SW480 (cell line): ENCODE data around the gene SH3BGR.
A peak's percentile ranks its signal among the peaks of the same experiment; 100 is the strongest.
"Not testable (repeated sequence)": the region's sequence is repeated elsewhere in the genome, so short reads cannot be mapped to it uniquely, and the experiment has no call there.

Experiments
- DNase-seq: peaks from one replicate; pipeline ENCODE4 v3.0.0-alpha.2; 2016; ENCODE audit warnings: low spot score

SH3BGR gene

DNA sequence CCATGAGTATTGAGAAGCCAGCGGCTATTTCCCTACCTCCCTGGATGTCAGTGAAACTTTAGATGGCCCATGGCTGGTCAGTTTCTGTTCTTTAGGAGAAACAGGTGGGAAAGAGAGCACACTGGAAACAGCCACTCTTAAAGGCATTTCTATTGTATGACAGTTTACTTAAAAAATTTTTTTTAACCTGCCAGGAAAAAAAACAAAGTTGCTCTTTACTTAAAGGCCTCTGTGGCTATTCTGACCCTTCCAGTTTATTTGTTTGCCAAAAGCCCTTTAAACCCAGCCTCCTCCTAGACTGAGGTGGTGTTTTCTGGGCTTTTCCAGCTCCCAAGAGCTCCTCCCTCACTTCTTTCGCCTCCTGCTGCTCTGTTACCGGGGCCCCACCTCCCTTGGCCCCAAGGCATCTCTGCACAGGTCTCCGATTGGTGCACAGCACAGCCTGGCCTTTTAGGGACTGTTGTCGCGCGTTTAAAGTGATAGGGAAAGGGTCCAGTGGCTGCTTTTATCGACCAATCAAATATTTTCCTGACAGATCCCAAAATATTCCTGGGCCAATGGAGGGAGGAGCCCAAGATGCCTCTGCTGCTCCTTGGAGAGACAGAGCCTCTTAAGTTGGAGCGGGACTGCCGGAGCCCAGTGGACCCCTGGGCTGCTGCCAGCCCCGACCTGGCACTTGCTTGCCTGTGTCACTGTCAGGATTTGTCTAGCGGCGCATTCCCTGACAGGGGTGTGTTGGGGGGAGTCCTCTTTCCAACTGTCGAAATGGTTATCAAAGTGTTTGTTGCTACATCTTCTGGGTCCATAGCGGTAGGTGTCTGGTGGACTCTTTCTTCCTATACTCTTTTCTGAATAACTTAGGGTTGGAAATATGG, at the start of gene SH3BGR:
Gene SH3BGR (plus strand): TSS at position 639 of the 875 bp plus-strand sequence. CDS start 127 bp downstream, at position 766.
- no peak for DNase-seq

DNA sequence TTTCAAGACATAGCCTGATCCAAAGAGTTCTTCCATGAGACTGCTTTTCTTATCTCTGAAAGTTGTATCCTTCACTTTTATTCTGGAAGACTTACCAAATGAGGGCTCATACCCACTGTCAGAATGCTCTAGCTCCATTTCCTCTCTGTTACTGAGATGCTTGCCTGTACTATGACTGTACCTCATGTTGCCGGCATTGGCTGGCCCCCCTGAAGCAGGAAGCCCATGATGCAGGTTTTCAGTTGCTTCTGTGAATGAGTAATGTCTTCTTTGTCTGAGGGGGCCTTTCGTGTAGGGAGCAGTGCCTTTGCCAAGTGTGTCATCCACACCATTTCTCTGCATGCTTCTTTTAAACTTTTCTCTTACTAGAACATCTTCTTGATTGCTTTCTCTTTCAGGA, 45.7 kb upstream of the SH3BGR start:
- DNase-seq = no peak

DNA sequence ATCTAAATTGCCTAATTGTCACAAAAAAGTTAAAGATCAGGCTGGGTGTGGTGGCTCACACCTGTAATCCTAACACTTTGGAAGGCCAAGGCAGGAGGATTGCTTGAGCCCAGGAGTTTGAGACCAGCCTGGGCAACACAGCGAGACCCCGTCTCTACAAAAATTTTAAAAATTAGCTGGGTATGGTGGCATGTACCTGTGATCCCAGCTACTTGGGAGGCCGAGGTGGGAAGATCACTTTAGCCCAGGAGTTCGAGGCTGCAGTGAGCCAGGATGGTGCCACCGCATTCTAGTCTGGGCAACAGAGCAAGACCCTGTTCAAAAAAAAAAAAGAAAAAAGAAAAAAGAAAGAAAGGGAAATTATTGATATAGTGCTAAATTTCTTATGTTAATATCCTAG, 32.6 kb upstream of the SH3BGR start:
- not testable (repeated sequence) for DNase-seq

DNA sequence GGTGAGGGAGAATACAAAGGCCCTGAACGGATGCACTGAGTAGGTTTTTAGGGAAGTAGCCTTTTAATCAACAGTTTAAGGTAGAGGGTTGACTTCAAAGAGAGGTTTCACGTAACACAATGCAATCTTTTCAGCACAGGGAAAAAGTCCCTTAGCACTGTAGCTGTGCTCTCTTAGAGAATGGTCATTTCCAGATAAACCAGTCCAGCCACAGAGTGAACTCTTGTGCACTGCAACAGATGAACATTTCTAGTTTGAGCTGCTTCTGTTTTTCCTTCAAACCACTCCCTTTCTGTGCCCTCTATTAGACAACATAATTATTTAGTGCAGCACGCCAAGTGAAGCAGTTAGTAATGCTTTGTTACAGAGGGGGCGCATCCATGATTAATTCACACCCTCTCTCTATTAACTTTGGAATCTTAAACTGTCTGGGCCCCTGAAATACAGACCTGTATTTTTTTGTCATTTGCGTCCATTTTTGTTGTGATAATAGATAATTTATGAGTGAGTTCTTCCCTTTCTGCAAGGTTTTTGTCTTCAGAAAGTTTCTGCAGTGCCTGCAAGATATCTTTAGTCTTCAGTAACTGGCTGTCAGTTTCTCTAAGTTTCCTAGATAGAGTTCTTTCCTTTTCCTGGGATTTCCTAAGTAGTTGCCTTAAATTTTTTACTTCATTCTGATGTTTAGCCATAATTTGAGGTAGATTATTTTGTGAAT, 29.1 kb upstream of the SH3BGR start:
- no peak for DNase-seq

DNA sequence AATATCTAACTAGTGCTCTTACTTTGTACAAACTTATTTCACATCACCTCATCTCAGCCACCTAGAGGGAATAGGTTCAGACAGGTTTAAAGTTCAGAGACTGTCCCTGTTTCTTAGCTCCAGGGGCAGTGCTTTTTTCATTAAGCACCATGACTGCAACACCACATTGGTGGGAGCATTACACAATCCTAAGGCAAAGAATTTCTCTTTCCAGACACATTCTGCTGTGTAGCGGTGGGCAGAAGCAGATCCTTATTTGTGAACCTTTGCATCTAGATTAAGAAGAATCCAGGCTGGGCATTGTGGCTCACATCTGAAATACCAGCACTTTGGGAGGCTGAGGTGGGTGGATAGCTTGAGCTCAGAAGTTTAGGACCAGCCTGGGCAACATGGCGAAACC, 22.3 kb upstream of the SH3BGR start:
- no peak for DNase-seq

DNA sequence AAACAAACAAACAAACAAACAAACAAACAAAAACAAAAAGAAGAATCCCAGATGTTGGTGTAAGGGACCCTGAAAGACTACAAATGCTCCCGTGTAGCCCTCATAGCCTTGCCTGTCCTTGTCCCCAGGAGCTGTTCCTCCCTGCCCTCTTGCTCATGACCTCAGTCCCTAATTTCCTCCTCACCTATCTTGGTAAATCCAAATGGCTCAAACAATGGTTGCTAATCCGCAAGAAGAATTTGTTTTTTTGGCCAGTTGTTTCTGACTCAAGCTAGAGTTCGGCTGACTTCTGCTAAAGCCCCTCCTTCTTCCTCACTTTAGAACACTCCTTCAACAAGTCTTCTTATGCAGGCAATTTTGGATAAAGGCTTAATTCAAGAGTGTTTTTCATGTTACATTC, 21.8 kb upstream of the SH3BGR start:
- DNase-seq = no peak

DNA sequence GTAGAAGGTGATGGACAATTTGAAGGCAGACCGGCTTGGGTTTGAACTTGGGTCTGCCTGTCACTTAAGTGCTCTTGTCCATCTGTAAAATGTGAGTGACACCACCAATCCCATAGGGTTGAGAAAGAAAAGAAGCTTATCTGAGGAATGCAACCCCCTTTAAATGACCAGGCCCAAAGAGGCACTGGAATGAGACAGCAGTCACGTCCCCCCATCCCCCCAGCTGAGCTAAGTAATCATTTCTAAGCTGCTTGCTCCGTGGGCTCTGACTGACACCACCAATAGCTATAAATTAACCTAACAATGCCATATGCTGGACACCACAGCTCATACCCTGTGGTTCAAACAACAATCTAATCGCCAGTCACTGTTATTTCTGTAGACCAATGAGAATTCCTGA, 21.3 kb upstream of the SH3BGR start:
- DNase-seq = no peak

DNA sequence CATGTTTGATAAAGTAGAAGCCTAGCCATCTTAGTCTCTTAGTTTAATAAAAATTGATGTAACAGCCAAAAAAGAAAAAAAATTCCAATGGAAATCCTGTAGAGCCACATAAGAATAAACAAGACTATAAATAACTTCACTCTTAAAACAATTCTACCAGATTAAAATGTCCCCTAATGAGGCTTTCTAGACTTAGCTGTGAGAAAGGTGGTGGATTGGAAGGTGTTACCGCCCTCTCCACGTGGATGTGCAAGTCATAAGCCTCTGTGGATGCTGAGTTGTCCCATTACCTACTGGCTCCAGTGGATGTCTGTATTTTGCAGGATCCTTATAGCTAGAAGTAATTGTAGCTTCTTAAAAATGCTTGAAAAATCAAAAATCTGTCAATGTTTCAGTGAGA, 20.8 kb upstream of the SH3BGR start:
- no peak for DNase-seq

DNA sequence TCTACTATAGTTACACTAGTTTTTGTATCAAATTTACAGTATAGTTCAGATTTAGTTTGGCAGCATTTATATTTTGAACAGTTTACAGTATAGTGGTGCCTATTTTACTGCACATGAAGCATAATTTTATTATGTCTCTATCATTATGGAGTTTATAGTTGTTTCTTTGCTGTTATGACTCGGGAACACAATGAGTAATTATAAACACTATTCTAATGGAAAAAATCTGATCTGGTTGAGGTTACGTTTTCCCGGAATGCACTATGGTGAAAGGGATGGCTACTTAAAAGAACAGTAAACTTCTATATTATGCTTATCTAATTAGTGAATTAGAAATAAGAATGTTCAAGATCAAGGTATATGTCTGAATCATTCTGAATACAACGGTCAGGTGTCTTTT, 16.8 kb upstream of the SH3BGR start:
- DNase-seq = no peak

DNA sequence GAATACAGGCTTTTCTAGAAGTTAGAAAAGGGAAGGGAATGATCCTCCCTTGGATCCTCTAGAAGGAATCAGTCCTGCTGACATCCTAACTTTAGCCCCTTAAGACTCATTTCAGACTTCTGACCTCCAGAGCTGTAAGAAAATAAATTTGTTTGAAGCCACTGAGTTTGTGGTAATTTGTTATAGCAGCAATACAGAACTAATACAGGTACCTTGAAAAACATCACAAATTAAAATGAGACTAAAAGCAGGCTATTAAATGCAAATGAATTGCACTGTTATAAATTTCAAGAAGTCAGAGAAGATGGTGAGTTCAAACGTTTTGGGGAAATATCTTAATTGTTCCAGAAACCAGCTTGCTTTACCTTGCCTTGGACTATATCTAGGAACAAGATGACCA, 12.5 kb upstream of the SH3BGR start:
- DNase-seq = no peak

DNA sequence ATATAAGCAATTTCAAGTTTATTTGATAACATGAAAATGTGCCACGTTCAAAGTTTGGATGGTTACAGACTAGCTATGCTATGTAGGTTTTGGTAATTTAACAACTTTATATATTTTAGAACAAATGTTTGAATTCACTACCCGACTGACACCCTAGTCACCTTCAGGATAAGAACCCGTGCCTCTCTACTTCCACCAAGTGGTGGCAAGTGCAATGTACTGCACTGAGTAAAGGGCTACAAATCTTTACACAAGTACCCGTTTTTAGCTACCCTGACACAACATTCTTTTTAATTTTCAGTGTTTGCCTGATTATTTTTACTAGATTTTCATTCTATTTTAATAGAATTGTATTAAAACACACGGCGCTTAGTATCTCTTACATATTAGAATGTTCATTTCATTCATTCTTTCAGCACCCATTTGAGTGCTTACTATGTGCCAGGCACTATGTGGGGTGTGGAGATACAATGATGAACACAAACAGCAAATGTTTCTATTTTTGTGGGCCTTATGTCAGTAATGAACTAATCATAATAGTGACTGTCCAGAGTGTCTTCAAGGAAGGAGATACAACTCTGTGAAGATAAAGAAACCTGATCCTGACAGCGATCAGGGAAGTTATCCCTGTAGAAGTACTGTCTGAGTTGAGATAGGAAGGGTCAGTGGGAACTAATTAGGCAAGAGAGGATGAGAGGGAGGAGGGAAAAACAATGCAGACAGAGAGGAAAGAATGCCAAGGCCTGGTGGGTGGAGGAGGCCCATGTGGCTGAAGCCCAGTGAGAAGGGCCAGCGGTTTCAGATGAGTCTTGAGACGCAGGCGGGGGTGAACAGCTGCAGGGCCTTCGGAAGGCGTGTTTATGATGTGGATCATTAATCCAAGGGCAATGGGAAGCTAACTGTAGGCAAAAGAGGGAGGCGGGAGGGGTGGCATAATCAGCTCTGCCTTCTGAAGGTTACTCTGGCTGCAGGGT, 10.0 kb upstream of the SH3BGR start:
- DNase-seq = peak; percentile 66

DNA sequence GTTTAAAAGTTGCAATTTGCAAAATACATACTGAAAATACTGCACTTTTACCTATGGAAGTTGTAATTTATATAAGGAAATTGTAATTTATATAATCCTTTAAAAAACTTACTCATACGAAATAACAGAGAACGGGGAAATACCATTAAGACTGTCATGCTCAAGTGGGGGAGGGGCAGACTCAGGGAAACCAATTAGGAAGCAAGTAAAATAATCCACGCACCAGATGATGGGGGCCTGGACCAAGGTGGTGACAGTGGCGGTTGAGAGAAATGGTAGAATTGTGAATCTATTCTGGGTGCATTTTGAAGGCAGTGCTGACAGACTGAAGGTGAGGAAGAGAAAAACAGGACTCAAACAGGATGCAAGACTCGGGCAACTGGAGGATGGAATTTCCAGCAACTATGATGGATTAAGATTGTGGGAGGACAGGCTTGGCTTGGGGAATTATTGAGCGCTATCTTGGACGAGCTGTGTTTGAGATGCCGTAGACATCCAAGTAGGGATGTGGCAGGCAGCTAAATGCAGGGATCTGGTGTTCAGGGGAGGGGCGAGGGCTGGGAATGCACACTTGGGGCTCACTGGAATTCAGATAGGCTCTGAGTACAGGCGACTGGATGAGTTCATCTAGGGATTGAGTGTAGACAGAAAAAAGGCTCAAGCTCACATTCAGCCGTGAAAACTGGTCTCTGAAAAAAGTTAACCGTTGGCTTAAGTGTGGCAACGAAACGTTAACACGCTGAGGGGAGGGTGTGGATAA, 7.2 kb upstream of the SH3BGR start:
- DNase-seq = peak; percentile 39

DNA sequence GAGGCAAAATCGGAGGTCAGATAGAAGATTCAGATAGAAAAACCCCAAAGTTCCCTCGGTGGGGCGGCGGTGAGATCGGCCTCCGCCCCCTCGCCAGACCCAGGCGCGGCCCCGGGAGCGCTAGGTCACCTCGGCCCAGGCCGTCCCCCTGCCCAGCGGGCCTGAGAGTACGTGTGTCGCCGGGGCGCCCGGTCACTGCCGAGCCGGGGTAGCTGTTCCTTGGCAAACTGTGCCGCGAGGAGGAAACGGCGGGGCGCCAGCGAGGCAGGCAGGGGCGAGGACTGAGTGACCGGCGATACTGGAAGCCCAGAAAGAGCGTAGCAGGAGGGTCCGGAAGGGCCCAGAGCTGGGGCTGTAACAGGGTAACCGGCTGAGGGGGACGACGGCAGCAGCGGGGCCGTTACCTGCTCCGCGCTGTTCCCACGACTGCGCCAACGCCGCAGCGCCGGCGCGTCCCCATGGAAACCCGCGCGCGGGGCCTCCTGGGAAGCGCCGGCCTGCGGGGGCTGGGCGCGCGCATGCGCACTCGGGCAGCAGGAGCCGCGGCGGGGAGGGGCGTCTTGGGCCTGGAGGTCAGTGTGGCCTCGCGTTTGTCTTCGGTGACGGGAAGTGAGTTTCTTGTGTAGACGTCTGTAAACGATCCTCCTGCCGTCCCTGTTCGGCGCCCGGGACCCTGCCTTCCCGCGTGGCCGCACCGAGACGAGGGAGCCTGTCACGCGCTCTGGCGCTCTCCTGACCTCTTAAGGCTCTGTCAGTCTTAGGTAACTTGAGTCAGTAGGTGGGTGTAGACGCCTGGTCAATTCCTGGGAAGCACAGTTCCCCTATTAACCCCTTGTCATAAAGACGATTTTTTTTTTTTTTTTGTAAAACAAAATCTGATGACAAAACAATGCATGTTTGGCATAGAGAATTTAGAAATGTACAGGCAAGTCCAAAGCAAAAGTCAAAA, 6.2 kb upstream of the SH3BGR start, which contains the start of gene LCA5L:
Gene LCA5L (minus strand): TSS at position 458 of the 949 bp plus-strand sequence. CDS start 17,285 bp downstream, outside the sequence.
- peak; percentile 81 for DNase-seq

DNA sequence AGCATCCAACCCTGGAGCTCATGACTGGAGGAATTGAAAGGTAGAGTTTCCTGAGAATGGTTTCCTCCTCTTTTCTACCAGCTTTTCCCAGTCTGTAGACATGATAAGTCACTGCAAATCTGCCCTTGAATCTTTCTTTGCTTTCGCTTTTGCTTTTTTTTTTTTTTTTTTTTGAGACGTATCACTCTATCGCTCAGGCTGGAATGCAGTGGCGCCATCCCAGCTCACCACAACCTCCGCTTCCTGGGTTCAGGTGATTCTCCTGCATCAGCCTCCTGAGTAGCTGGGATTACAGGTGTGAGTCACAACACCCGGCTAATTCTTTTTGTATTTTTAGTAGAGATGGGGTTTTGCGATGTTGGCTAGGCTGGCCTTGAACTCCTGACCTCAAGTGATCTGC, 4.5 kb upstream of the SH3BGR start:
- no peak for DNase-seq

DNA sequence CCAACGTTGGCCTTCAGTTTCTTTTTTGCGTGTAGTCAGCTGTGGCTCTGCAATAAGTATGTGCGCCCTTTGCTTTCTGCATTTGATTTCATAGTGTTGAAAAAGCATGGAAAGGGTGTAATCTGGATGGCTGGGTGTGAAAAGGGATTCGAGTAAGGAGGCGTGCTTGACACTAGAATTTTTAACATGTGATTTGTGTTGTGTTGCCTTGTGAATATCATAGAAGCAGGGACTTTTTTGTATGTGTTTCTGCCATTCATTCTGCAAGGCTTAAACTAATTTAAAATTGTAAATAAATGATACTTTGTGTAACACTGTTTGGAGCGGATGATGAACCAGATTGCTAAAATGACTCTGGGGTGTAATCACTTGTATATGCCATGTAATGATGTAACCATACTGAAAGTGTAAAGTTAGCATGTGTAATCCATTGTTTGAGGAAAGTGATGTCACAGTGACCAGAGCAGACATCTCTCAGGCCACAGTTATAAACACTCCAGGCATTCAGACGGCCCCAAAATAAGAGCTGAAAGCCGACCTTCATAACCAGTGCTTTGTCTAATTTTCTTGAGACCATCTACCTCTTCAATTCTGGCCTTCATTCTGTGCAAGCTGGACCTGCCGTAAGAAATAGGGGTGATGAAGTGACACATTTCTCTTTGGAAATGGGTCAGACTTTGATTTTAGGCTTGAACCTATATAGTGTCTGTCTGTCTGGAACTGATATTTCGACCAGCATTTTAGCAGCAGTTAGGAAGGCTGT, 618 bp downstream of the SH3BGR start:
- peak; percentile 81 for DNase-seq

DNA sequence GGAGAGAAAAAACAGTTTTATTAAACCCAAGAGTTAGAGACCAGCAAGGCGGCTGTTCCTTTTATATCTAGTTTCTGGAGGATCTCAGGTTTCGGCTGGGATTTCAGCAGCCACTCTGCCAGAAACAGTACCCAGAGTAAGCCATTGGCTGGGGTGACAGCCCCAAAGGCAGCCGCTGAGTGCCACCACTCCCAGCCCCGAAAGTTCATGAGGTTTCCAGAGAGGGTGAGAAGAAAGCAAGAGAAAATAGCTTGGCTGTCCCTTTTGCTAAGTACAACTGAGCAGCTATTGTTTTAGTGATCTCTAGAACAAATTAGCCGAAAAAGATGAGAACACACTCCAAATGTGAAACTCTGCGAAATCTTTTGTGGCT, 1.2 kb downstream of the SH3BGR start:
- DNase-seq = no peak

DNA sequence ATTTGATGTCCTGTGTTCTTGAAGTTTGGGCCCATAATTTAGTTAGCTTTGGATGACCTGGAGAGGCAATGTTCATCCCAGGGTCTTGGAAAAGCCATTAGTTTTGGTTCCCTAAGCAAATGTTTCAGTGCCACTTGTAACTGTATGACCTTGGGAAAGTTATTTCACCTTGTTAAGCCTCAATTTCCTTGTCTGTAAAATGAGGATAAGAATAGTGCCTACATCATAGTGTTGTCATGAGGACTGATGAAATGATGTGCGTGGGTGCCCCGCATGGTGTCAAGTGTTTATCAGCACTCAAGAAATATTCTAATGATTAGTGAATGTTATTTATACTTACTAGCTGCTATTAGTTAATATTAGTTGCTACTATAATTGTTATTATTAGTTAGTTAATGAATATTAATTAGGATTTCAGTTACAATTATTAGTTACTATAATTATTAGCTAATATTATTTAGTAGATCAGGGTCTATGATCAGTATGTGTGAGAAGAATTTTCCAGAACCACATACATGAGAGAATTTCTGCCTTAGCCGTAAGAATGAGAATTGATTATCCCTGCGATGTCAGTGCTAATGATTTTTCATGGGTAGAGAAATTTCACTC, 1.9 kb downstream of the SH3BGR start:
- no peak for DNase-seq

DNA sequence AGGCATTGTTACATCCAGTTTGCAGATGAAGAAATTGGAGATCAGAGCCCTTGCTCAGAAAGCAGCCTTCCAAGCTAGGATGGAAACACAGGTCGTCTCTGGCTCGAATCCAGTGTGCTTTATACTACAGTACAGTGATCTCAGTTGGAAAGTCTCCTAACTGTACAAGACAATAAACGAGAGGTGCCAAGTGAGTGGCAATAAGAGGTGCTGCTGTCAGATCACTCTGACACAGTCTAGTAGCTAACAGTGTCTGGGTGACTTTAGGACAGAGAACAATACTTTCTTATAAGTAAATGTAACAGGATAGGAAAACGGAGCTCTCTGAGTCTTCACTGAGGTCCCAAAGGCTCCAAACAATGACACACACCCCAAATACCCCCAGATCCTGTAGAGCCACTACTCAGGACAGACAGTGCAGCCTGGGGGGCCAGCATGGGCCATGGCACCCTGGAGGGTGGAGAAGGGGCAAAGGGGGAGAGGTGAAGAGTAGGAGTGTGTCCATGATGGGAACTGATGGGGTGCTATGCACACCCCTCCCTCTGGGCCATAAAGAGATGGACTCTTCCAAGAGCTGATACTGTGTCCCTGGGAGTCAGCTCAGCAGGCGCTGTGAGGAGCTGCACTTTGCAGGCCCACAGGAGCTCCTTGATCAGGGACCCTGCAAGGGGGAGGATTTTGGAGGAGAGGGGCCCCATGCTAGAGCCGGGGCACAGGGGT, 3.3 kb downstream of the SH3BGR start:
- DNase-seq = no peak
